22Rv1 (cell line): ENCODE data around the gene DTNB.

ENCODE experiments used
- CTCF ChIP-seq: fragments of 450-650 bp; IDR thresholded peaks from 2 replicates; pipeline ENCODE4 v1.5.1; 2017; ENCODE audit warnings: mild to moderate bottlenecking
- ZFX ChIP-seq: fragments of 450-650 bp; IDR thresholded peaks from 2 replicates; pipeline ENCODE4 v1.6.1; 2017; ENCODE audit warnings: antibody characterized with exemption, borderline replicate concordance

- TF ChIP-seq CTCF (no peak), ZFX (no peak)
Measured at GRCh38 chr2:25701801-25702200, 28.4 kb upstream of the DTNB start.
